HG02840 (cell line): Measurements from ENCODE around the gene LNP1.
"Not testable (repeated sequence)": the region's sequence is repeated elsewhere in the genome, so short reads cannot be mapped to it uniquely, and the experiment has no call there.

Source experiments
- ATAC-seq: cut with Tn5 transposase; IDR thresholded peaks from one replicate; pipeline ENCODE4 v1.9.1; 2021; ENCODE audit warnings: mild to moderate bottlenecking, moderate library complexity, moderate number of reproducible peaks; ENCODE audit not compliant: unreplicated experiment, low FRiP score

The LNP1 gene, protein sequence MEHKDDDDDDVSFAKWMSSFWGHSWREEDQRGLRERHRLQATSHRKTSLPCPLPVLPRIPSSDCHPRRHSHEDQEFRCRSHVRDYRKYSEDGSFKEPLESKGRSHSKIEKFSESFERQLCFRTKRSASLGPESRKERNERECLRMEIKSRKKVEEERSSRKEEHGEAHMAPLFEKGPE

DNA sequence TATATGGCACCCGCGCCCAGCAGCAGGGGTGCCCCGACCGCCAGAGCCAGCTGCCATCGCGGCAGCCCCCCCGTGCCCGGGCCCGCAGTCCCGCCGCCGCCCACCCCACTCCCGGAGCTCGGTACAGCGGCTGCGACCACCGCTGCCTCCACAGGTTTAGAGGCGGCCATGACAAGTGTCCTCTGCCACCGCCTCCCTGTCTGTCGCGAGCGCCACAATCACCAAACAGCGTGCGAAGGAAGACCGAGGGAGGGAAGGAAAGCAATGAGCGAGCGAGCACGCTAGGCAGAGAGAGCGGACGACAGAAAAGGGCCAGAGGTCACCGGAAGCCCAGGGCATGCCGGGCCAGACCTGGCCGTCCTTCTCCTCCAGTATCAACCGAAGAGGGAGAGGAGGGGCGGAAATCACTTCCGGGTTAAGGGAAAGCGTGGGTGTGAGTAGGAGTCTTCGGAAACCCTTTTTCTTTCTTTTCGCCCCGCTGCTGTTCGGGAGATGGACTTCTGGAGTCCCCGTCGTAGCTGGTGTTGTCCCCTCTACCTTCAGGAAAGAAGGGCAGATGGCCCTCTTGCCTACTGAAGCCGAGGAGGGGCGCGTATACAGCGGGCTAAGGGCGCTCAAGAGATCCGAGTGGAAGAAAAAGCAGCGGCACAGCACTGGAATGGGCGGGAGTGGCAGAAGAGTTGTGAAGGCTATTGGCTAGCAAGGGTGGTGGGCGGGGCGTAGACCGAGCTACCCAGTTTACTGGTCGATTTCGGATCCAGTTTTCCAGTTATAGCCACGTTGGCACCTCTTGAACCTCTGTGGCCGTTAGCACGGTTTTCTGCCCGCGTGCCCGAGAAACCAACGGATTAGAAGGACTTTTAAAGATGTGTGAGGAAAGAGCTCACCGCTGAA is at the start of gene LNP1, which contains the start of gene TOMM70:
Gene LNP1 (plus strand): TSS at position 760 of the 894 bp plus-strand sequence. CDS start 28,191 bp downstream, outside the sequence.
Gene TOMM70 (minus strand): TSS at position 310 of the 894 bp plus-strand sequence. CDS start 140 bp downstream, at position 170.
- peak; percentile 93 for ATAC-seq

DNA sequence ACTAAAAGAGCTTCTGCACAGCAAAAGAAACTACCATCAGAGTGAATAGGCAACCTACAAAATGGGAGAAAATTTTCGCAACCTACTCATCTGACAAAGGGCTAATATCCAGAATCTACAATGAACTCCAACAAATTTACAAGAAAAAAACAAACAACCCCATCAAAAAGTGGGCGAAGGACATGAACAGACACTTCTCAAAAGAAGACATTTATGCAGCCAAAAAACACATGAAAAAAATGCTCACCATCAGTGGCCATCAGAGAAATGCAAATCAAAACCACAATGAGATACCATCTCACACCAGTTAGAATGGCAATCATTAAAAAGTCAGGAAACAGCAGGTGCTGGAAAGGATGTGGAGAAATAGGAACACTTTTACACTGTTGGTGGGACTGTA is 49.6 kb upstream of the LNP1 start:
- ATAC-seq: not testable (repeated sequence)

DNA sequence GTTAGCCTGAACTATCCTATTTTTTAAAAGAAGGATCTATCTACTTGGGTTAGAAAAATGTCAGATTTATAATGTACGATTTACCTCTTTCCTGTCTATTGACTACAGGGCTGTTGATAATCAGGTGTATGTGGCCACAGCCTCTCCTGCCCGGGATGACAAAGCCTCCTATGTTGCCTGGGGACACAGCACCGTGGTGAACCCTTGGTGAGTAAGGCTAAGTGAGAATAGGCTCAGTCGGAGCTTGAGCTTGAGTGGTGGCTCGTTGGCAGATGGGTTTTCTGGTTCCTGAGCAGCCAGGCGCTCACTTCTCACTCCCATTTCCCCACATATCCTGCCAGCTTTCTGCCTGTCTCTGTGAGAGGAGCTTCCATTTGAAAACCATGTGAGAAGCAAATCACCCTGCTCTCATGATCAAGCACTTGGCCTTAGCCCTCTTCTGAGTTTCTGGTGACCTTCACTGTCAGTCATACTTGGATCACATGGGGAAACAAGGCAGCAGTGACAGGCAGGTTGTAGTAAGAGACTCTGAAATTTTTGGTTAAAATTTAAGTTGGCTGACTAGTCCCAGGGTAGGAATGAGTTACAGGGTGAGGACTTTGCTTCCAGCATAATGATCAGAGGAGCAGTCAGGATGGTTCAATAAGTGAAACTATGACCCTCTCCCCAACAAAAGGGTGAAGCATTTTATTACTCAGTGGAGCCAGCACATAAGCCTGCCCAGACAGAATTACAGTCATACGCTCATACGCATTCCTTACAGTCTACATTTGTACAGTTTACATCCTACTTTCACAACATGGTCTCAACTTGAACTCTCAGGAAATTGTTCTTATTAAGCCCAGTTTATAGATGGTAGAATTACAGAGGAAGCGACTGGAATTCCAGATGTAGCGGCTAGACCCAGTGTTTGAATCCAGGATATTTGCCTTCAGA is 48.8 kb upstream of the LNP1 start:
- ATAC-seq: no peak

DNA sequence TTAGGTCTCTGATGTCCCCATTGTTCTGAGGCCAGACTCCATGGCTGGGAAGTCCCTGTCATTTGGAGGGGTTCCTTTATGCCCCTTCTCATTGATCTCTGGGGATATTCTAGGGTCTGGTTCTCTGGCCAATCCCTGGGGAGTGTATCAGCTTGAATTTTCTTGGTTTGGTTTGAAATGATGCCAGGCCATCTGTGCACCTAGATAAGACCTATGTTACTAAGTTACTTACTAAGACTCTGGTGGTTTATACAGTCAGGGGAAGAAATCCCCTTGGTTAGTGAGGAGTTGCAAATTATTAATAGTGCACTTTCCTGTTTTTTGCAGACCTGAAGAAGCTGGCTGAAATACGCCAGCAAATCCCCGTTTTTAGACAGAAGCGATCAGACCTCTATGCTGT is 46.5 kb upstream of the LNP1 start:
- no peak for ATAC-seq

DNA sequence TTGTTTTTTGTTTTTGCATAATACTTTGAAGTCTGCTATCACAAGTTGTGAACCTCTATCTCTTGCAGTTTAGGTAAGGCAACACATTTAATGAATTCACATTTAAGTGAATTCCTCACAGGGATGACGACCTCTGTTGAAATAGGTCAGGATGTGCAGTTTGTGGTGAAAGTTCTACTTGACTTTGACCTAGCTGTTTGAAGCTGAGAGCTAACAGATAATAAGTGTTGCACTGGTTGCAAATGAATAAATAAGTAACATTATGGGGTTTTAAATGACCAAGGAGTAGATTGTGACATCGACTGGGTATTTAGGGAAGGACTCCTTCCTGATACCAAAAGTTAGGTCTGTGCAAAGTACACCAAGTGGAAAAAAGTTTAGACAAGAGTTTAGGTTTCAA is 42.9 kb upstream of the LNP1 start:
- ATAC-seq: no peak

DNA sequence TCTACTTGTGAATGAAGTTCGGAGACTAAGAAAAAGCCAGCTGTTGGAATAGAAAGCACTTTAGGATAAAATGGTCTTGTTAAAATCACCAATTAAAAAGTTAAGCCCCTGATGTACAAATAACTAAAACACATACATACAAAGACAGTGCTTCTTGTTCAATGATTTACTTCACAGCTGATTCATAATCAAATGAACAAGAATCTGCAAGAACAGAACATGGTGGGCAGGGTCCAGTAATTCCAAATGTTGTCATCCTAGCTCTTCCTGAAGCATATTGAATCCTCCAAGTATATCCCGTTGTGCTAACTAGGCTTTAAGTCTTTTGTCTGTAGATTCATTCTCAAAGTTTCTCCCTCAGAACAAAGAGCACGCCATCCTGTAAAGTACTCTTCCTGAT is 42.3 kb upstream of the LNP1 start:
- no peak for ATAC-seq

DNA sequence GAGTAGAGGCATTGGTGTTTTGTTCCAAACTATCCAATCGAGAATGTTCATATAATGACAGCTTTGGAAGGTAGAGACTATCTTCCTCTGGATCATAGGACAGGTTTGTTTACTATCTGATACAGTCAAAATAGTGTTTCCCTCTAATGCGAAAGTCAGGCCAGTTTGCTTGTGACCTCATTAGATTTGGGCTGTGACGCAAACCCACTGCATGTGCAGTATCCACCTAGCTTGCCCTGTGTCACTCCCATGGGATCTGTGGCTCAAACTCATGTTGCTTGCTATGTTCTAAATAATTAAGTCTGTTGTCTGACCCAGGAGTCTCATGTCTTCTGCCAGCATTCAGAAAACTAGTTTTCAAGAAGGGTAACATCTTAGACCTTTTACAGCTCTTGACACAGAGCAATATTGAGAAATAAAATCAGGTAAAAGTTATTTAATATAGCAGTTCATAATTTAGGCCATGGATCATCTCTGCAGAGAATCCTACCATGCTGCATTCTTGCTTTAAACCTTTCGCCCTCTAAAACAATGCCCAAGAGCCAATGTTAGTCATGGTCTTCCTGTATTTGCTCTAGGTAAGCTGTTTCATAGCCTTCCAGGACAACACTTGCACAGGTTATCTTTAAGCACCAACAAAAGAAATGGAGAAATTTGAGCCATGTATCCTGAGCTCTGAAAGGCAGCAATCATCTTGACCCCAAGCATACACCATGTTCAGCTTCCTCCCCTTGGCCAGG is 40.4 kb upstream of the LNP1 start:
- ATAC-seq: no peak

DNA sequence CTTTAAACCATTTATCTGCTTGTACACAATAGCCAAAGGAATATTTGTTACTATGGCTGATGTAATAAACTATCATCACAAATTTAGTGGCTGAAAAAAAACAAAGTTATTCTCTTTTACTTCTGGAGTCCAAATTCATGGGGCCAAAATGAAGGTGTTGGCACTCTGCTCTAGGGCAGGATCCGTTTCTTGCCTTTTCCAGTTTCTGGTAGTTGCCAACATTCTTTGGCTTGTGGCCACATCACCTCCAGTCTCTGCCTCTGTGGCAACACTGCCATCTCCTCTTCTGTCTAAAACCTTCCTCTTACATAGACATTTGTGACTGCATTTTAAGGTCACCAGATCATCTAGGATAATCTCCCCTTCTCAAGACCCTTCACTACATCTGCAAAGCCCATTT is 39.4 kb upstream of the LNP1 start:
- ATAC-seq: no peak

DNA sequence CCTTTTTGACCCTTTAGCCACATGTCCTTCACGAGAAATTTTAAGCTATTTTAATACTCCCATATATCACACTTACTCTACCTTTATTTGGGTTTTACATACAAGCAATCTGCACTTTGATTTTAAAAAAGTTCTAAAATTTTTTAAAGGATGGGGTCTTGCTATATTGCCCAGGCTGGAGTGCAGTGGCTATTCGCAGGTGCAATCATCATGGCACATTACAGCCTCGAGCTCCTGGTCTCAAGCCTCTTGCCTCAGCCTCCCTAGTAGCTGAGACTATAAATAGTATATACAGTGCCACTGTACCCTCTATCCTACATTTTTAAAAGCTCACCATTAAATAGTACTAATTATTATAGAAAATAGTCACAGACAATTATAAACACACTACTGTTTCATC is 36.9 kb upstream of the LNP1 start:
- no peak for ATAC-seq

DNA sequence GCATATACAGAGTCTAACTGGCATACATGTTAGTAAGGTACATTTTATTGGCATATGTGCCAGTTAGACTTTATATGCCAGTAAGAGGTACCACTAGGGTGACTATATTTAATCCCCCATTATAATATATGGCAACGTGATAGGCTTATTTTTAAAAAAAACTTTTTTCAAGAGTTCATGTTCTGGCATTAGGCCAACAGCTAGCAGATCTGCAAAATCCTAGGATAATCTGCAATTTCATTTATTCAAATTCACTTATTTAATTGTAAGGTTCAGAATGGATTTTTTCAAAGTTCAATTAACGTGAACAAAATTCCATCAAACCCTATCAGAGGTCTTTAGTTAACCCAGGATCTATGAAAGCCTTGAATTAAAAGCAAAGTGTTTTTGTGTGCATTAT is 34.9 kb upstream of the LNP1 start:
- ATAC-seq: no peak

DNA sequence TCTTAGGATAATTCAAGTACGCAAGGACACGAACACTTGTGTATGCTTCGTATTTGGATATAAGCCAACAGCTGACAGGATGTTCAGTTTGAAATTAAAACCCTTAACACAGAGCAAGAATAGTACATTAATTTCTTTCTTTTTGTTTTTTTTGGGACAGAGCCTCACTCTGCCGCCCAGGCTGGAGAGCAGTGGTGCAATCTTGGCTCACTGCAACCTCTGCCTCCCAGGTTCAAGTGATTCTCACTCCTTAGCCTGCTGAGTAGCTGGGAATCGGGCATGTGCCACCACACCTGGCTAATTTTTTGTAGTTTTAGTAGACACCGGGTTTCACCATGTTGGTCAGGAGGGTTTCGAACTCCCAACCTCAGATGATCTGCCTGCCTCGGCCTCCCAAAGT is 32.9 kb upstream of the LNP1 start:
- ATAC-seq: no peak

DNA sequence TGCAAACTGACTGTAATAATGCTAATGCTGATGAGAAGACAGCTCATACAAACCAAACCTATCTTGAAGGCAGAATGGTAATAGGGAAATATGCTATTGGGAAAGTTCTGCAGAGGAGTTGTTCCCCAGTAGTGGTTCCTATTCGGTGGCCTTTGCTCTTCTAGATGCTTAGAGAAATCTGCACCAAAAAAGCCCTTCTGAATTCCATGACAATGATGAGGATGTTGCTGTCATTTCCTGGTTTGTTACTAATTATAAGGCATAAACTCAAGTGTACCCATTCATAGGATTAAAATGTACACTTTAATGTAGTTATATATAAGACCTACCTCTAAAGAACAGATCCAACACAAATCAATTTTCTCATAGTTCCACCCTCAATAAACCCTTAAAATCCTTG is 30.6 kb upstream of the LNP1 start:
- ATAC-seq: no peak

DNA sequence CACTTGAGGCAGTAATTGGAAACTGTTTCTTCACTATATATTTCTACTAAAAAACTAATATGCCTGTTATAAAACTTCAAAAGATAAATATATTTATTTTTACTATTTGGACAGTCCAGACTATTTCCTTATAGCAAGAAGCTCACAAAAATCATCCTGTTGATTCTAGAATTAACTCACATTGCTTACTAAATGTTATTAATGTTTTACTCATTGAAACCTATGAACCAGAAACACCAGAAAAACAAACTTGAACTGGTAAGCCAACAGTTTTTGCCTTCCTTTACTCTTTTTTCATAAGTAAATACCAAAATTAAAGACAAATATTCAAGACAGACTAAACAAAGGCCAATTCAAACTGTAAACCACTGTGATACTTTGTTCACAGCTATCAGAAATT is 26.8 kb upstream of the LNP1 start:
- ATAC-seq: no peak

DNA sequence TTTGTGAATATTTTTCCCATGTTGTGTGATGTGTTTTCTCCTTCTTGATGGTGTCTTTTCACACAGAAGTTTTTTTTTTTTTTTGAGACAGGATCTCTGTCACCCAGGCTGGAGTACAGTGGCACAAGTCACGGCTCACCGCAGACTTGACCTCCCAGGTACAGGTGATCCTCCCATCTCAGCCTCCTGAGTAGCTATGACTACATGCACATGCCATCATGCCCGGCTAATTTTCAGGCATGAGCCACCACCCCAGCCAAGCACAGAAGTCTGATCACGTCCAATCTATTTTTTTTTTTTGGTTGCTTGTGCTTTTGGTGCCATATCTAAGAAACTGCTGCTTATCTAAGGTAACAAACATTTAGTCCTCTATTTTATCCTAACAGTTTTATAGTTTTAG is 25.0 kb upstream of the LNP1 start:
- no peak for ATAC-seq

DNA sequence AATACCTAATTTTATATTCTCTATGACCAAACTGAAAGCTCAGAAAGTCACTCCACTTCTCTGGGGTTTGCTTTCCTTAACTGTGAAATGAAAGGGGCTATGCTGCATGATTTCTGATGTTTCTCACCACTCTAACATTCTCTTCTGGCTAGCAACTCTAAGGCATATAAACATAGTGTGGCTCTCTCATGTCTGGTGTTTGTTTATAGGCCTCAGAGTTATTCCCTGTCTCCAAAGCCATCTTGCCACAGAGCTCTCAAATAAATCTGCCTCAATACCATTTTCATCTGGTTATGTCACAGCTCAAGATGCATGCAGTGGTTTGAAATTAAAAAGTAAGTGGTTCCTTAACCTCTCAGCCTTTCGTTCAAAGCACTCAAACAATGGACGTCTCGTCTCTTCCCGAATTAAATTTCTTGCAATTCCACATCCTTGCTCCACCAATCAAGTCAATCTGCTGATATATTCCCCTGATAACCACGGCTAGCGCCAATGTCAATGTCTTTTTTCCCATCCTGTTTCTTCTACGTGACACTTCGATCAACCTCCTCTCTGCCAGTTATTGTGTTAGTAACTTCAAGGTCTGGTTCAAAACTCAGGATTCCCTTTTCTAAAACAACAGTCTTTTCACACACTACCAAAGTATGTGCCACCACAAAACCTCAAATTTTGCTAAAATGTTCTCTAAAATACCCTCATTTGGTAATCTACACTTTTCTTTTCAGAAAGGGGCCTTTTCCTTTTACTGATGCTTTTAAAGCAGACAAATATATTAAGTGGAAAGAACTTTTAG is 16.4 kb upstream of the LNP1 start:
- no peak for ATAC-seq

DNA sequence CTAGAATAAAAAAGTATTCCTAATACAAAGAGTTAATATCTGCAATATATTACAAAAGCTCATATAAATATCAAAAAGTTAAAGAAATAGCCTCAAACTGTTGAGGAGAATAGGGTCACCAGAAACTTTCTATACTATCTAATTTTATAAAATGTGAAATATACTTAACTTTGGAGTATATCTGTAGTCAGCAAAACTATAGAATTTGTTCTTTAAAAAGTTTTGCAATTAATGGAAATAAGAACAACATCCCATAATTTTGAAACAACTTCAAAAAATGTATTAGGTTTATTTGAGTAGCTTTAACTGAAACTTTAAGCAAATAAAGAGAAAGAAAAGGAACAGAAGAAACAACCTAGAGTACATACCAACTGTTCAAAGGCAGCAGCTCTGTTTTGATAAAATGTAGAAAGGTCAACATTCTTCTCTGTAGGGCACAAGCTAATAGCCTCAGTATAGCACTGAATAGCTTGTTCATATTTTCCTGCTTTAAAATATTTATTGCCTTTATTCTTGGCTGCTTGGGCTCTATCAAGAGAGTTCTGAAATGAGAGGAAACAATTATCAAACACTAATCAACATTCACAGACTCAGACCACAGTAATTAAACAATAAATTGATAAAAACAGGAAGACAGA is 14.8 kb upstream of the LNP1 start:
- no peak for ATAC-seq

DNA sequence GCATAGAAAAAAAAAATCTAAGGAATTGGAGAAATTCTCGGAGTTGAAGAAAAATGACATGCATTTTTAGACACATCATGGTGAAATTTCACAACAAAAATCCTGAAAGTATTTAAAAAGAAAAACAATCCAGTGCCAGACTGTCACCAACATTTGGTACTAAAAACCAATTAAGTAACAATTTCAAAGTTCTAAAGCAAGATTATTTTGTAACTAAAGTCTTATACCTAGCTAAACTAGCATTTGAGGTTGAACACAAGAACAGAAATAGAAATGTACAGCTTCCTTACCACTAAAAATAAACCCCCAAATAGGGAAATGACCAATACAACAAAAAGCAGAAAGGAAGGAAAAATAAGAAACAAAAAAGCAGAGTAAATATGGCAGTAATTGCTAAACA is 12.3 kb upstream of the LNP1 start:
- ATAC-seq: no peak

DNA sequence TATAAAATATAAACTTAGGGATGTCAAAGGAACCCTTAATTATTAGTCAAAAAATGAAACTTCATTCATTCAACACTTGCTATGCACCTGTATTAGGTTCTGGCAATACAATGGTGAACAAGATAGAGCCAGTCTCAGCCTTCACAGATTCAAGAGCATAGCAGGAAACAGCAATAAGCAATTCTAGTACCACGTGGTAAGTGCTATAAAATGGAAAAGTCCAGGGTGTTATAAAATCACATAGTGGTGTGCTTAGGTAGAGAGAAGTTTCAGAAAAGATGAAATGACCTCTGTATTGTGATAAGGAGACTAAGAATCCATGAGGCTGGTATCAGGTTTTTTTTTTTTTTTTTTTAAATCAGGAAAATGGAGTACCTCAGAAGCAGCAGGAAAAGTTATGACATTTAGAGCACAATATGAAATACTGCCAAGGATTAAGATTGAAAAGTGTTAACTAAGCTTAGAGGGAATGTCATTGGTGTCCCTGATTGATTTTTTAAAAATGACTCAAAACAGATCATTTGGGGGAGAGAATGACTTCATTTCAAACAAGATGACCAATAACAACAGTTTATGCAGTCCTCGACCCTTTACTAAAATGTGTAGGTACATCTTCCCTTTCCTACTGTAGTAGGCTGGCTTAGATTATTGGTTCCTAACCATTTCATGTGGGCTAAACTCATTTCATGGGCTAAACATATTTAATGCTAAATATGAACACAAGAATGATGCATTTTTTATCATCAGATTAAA is 5.5 kb upstream of the LNP1 start:
- ATAC-seq: no peak
